Lung microvascular endothelial cell (primary cell): ENCODE measurements around the gene MRPL12. TPM values are rescaled to one million over a fixed set of nuclear protein-coding genes. Genes with fewer than 3 reads are reported as not detected.

ENCODE experiments used
- DNase-seq, 2 donors: peaks; one replicate each; pipeline versions ENCODE4 v3.0.0 to v3.0.0-alpha.2; 2010; ENCODE audit warnings: low read depth in 2 of 2
- total RNA-seq: library from RNA; depleted of rRNA; stranded (reverse); fragments of >200 nt; gene quantifications from 2 replicates; pipeline ENCODE4 v1.2.1, GENCODE V29; 2014

The MRPL12 gene
- total RNA-seq, 1 donor from 2014 or later = 8.7 TPM

DNA sequence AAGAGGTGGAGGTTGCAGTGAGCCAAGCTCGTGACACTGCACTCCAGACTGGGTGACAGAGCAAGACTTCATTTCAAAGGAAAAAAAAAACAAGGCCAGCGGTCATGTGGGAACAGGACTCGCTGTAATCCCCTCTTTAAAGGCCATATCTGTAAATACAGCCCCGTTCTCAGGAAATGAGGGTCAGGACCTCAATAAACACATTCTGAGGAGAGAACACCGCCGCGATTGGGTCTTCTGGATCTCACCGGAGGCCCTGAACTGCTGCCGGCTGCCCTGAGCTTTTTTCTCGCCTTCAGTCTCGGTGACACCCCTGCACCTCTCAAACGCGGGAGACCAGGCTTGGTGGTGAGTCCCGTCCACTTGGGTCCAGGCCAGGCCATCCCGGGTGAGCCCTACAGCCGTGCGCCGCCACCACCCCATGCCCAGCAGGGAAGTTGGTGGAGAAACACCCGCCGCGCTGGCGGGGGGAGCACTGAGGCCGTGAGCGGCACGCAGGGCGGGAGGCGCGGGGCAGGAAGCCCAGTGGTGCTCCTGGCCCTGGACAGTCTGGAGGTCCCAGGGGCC, 37.3 kb downstream of the MRPL12 start:
- peak in 1 of 2 donors; percentile 32 for DNase-seq

DNA sequence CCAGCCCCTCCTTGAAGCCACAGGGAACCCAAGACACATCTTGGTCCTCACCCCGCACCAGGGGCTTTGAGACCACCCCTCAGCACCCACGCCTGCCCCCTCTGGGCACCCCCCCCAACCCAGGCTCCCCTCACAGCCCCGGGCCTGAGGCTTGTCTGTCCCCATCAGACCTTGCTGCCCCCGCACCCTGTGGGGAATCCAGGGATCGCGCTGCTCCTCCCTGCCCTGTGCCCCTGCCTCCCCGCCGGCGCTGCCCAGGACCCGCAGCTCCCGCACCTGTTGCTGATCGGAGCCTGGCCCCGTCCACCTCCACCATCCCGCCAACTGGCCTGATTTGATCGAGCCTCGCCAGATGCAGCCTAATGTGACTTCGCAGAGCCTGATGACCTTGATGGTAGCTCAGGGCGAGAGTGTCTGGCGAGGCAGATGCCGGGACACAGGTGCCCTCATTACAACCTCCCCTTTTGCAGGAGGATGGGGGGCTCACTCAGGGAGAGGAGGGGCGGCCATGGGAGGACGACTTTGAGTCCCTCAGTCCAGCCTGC, 38.0 kb downstream of the MRPL12 start:
- DNase-seq = no peak

DNA sequence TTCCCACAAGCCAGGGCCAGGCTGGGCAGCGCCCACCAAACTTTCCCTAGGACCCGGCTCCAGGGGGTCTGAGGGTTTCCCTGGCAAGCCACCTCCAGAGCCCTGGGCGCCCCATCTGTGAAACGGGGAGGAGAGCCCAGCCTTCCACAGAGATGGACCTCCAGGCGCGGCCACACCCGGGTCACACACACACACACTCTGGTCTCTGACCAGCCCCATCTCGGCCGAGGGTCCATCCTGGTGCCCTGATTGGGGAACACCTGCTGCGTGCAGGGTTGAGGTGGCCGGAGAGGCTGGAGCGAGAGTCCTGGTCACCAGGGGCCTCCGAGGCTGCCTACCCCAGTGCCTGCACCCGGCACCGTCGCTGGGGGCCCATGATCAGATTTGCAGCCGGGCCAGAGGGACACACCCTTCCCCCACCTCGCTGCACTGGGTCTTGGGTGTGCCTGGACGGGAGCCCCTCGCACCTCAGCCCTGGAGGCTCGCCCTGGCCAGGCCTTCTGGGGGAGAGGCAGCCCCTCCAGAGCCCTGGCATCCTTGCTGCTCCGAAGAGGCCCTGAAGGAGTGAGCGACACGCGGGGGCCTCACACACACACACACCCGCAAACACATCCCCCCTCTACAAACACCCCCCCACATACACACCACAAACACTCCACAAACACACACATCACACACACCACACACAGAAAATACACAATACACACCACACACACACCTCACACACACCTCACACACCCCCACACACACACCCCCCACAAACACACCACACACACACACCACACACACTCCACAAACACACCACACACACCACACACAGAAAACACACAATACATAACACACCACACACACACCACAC, 38.7 kb downstream of the MRPL12 start:
- no peak for DNase-seq

Other genes with a start within 250 kb of the MRPL12 start
- gene ACTG1, start 190.6 kb upstream of the MRPL12 start, total RNA-seq = 3,444 and 5,949 TPM in 2 replicates
- 0.20 and 0.44 TPM in 2 replicates for gene FSCN2, start 175.0 kb upstream of the MRPL12 start, total RNA-seq
- 10.0 and 13.9 TPM in 2 replicates for gene FAAP100, start 151.0 kb upstream of the MRPL12 start, total RNA-seq
- gene NPLOC4, start 66.3 kb upstream of the MRPL12 start, total RNA-seq = 51.2 and 61.5 TPM in 2 replicates
- gene TSPAN10, start 66.2 kb upstream of the MRPL12 start, total RNA-seq = 0.22 and 0.99 TPM in 2 replicates
- 1.1 and 4.8 TPM in 2 replicates for gene PDE6G, start 46.8 kb upstream of the MRPL12 start, total RNA-seq
- 21.4 and 30.4 TPM in 2 replicates for gene OXLD1, start 36.8 kb upstream of the MRPL12 start, total RNA-seq
- gene CCDC137, start 36.6 kb upstream of the MRPL12 start, total RNA-seq = 5.7 and 6.9 TPM in 2 replicates
- 28.6 and 29.4 TPM in 2 replicates for gene ARL16, start 19.6 kb upstream of the MRPL12 start, total RNA-seq
- 43.2 and 45.2 TPM in 2 replicates for gene HGS, start 19.4 kb upstream of the MRPL12 start, total RNA-seq
- gene SLC25A10, start 8.9 kb downstream of the MRPL12 start, total RNA-seq = 6.7 and 11.8 TPM in 2 replicates
- not detected in 2 replicates for gene GCGR, start 100.8 kb downstream of the MRPL12 start, total RNA-seq
- gene MCRIP1, start 129.9 kb downstream of the MRPL12 start, total RNA-seq = 93.7 and 178 TPM in 2 replicates
- not detected in 2 replicates for gene PPP1R27, start 131.7 kb downstream of the MRPL12 start, total RNA-seq
- 504 and 688 TPM in 2 replicates for gene P4HB, start 157.2 kb downstream of the MRPL12 start, total RNA-seq
- 91.7 and 92.9 TPM in 2 replicates for gene ARHGDIA, start 168.0 kb downstream of the MRPL12 start, total RNA-seq
- 107 and 136 TPM in 2 replicates for gene ALYREF, start 188.2 kb downstream of the MRPL12 start, total RNA-seq
- gene ANAPC11, start 188.4 kb downstream of the MRPL12 start, total RNA-seq = 102 and 112 TPM in 2 replicates
- under 0.01 TPM in 1 of 2 replicates, not detected in the other for gene NPB, start 198.9 kb downstream of the MRPL12 start, total RNA-seq
- 24.0 and 27.6 TPM in 2 replicates for gene PCYT2, start 208.0 kb downstream of the MRPL12 start, total RNA-seq
- gene SIRT7, start 214.8 kb downstream of the MRPL12 start, total RNA-seq = 11.3 and 13.1 TPM in 2 replicates
- gene MAFG, start 224.4 kb downstream of the MRPL12 start, total RNA-seq = 9.2 and 17.1 TPM in 2 replicates
- gene PYCR1, start 233.9 kb downstream of the MRPL12 start, total RNA-seq = 52.3 and 60.9 TPM in 2 replicates
- gene MYADML2, start 243.9 kb downstream of the MRPL12 start, total RNA-seq = not detected in 2 replicates